CD8-positive, alpha-beta memory T cell (primary cell): ENCODE results near the gene AHI1. TPM values are rescaled to one million over a fixed set of nuclear protein-coding genes. Genes with fewer than 3 reads are reported as not detected.

Experiments
- CTCF ChIA-PET: fragments of 350-600 bp; sonication (Branson Sonifier 250); formaldehyde crosslinking; loops from one replicate; lab custom pipeline; 2021; ENCODE audit warnings: antibody characterized with exemption; lab: Charles Lee
- POLR2A ChIA-PET: fragments of 350-600 bp; sonication (Branson Sonifier 250); formaldehyde crosslinking; loops from one replicate; lab custom pipeline; 2021; ENCODE audit warnings: antibody characterized with exemption; lab: Charles Lee
- DNase-seq, 5 donors: peaks; one replicate each; pipeline versions ENCODE4 v3.0.0 to v3.0.0-alpha.2; 2020 to 2022; ENCODE audit warnings: mixed read lengths in 1 of 5
- H3K27ac ChIP-seq: one replicate; pipeline ENCODE4 v1.7.0; 2013; ENCODE audit warnings: low read depth, mild to moderate bottlenecking, low read length, moderate library complexity
- H3K27me3 ChIP-seq: 2 replicates; pipeline ENCODE4 v1.7.0; 2013; ENCODE audit warnings: low read length, mild to moderate bottlenecking; ENCODE audit not compliant: insufficient read depth, poor library complexity, severe bottlenecking
- H3K36me3 ChIP-seq: 2 replicates; pipeline ENCODE4 v1.7.0; 2013; ENCODE audit warnings: mild to moderate bottlenecking, low read length, moderate library complexity; ENCODE audit not compliant: insufficient read depth
- H3K4me1 ChIP-seq: 2 replicates; pipeline ENCODE4 v1.7.0; 2013; ENCODE audit warnings: mild to moderate bottlenecking, low read length, moderate library complexity; ENCODE audit not compliant: insufficient read depth
- H3K4me3 ChIP-seq: 2 replicates; pipeline ENCODE4 v1.7.0; 2013; ENCODE audit warnings: mild to moderate bottlenecking, low read length
- H3K9me3 ChIP-seq: 2 replicates; pipeline ENCODE4 v1.7.0; 2013; ENCODE audit warnings: mild to moderate bottlenecking, low read length
- H3K27ac Mint-ChIP-seq, 8 donors: one replicate each; pipeline ENCODE4 v1.8.0; 2020 to 2021; ENCODE audit warnings: mixed read lengths in 8 of 8, mild to moderate bottlenecking in 6 of 8, inconsistent platforms in 3 of 8, moderate library complexity in 3 of 8
- H3K27me3 Mint-ChIP-seq, 2 donors: one replicate each; pipeline ENCODE4 v1.8.0; 2020 to 2021; ENCODE audit warnings: mixed read lengths in 2 of 2, mild to moderate bottlenecking in 1 of 2, moderate library complexity in 1 of 2
- H3K36me3 Mint-ChIP-seq, 3 donors: one replicate each; pipeline ENCODE4 v1.8.0; 2020 to 2021; ENCODE audit warnings: mixed read lengths in 3 of 3, inconsistent platforms in 1 of 3, mild to moderate bottlenecking in 1 of 3
- H3K4me1 Mint-ChIP-seq, 3 donors: one replicate each; pipeline ENCODE4 v1.8.0; 2020 to 2021; ENCODE audit warnings: mixed read lengths in 3 of 3, inconsistent platforms in 1 of 3, mild to moderate bottlenecking in 1 of 3
- H3K4me3 Mint-ChIP-seq, 7 donors: one replicate each; pipeline ENCODE4 v1.8.0; 2020 to 2021; ENCODE audit warnings: mixed read lengths in 7 of 7, mild to moderate bottlenecking in 6 of 7, moderate library complexity in 4 of 7, inconsistent platforms in 2 of 7
- H3K9me3 Mint-ChIP-seq, 5 donors: one replicate each; pipeline ENCODE4 v1.8.0; 2020 to 2022; ENCODE audit warnings: mixed read lengths in 5 of 5, mild to moderate bottlenecking in 3 of 5, moderate library complexity in 2 of 5, inconsistent platforms in 1 of 5
- polyA plus RNA-seq: library from polyadenylated mRNA; unstranded; fragments of 300-500 nt; fragmentation: Illumina TruSeq; gene quantifications from one replicate; pipeline ENCODE4 v1.2.3, GENCODE V29; 2021
- total RNA-seq, 2 experiments: library from RNA; stranded (reverse); gene quantifications; one replicate each; pipeline ENCODE4 v1.2.3, GENCODE V29; 2021

Gene AHI1
- total and polyA plus RNA-seq, 3 experiments from 2014 or later: 3.6 to 41.2 (median 41.1) TPM

DNA sequence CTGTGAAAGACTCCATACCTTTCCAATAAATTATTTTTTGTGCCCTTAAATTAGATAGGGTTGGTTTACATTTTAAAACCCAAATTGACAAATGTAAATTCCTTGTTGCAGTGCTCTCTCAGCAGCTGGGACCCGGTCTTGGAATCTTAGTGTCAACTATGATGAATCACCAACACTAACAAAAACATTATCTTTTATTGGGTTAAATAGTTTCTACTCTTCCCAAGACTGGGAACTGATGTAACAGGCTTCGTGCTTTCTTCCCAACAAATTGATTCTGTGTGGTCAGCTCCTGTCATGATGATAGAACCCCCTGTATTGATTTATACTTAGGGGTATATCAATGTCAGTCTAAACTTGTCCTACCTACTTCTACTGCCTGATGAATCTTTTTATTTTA lies 23.2 kb upstream of the AHI1 start:
- no peaks in the 10 kb centered on the region for H3K27me3 ChIP-seq
- Mint-ChIP-seq H3K9me3 (no peaks in the 10 kb centered on the region), H3K36me3 (no peaks in the 10 kb centered on the region), H3K27me3 (peaks cover 0 to 5% of the 10 kb centered on the region in 2 donors), H3K4me3 (no peak overlapping the region), H3K4me1 (no peaks in the 10 kb centered on the region), H3K27ac (no peak overlapping the region)
- H3K27ac ChIP-seq: no peak overlapping the region
- no peaks in the 10 kb centered on the region for H3K36me3 ChIP-seq
- ChIA-PET CTCF (interaction anchor here (1.9 kb wide), 1 partner anchor 14 kb away, joined by 7 read pairs; no protein-coding TSS in a partner anchor), POLR2A (no interaction called here)
- no peak overlapping the region for H3K4me3 ChIP-seq
- DNase-seq: no peak
- no peaks in the 10 kb centered on the region for H3K4me1 ChIP-seq
- no peaks in the 10 kb centered on the region for H3K9me3 ChIP-seq

DNA sequence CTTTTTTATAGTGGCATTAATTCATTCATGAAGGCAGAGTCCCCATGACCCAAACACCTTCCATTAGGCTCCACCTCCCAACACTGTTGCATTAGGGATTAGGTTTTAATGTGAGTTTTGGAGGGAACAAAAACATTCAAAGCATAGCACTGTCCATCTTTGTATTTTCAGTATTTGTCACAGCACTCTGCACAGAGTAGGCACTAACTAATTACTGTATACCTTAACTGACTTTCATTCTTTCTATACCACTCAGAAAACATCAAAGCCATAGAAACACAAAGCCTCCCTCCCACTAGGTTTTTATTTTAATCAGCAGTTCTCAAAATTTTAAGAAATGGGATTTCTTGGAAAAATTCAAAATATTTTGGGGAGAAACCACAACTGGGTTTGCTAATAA lies 21.8 kb upstream of the AHI1 start:
- no peak for DNase-seq
- Mint-ChIP-seq H3K27ac (no peak overlapping the region), H3K9me3 (no peaks in the 10 kb centered on the region), H3K4me3 (no peak overlapping the region), H3K4me1 (no peaks in the 10 kb centered on the region), H3K36me3 (no peaks in the 10 kb centered on the region), H3K27me3 (peaks cover 0 to 3% of the 10 kb centered on the region in 2 donors)
- H3K36me3 ChIP-seq: no peaks in the 10 kb centered on the region
- ChIA-PET CTCF (interaction anchor here (1.9 kb wide), 1 partner anchor 13 kb away, joined by 7 read pairs; no protein-coding TSS in a partner anchor), POLR2A (no interaction called here)
- no peaks in the 10 kb centered on the region for H3K4me1 ChIP-seq
- H3K4me3 ChIP-seq: no peak overlapping the region
- H3K9me3 ChIP-seq: no peaks in the 10 kb centered on the region
- no peaks in the 10 kb centered on the region for H3K27me3 ChIP-seq
- no peak overlapping the region for H3K27ac ChIP-seq

DNA sequence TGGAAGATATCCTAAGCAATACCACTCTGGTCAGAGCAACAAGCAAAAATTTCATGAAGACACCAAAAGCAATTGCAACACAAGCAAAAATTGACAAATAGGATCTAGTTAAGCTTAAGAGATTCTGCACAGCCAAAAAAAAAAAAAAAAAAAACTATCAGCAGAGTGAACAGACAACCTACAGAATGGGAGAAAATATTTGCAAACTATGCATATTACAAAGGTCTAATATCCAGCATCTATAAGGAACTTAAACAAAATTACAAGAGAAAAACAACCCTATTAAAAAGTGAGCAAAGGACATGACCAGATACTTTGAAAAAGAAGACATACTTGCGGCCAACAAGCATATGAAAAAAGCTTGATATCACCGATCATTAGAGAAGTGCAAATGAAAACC lies 20.0 kb upstream of the AHI1 start:
- H3K4me3 Mint-ChIP-seq: no peak overlapping the region
- Histone ChIP-seq H3K27me3 (no peaks in the 10 kb centered on the region), H3K36me3 (no peaks in the 10 kb centered on the region), H3K4me1 (no peaks in the 10 kb centered on the region), H3K9me3 (no peaks in the 10 kb centered on the region), H3K27ac (no peak overlapping the region), H3K4me3 (no peak overlapping the region)
- DNase-seq: no peak
- CTCF ChIA-PET: interaction anchor here (0.8 to 0.9 kb wide), 2 partner anchors 16 to 709 kb away, joined by 3 read pairs; no protein-coding TSS in a partner anchor
- no peaks in the 10 kb centered on the region for H3K4me1 Mint-ChIP-seq
- POLR2A ChIA-PET: interaction anchor here (0.6 kb wide), 1 partner anchor 798 kb away, joined by 3 read pairs; no protein-coding TSS in a partner anchor
- H3K36me3 Mint-ChIP-seq: no peaks in the 10 kb centered on the region
- no peak overlapping the region for H3K27ac Mint-ChIP-seq
- peaks cover 0 to 3% of the 10 kb centered on the region in 2 donors for H3K27me3 Mint-ChIP-seq
- no peaks in the 10 kb centered on the region for H3K9me3 Mint-ChIP-seq

DNA sequence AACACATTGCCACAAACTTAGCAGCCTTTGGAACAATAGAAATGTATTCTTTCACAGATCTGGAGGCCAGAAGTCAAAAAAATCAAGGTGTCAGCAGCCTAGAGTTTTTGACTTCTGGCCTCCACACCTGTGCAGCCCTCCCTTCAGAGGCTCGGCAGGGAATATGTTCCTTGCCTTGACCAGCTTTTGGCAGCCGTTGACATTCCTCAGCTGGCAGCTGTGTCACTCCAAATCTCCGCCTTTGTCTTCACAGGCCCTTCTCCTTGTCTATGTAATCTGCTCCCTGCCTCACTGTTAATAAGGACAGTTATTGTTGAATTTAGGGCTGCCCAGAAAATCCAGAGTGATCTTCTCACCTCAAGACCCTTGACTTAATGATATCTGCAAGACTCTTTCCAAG lies 17.2 kb upstream of the AHI1 start:
- Histone ChIP-seq H3K4me3 (no peak overlapping the region), H3K9me3 (no peaks in the 10 kb centered on the region), H3K27ac (no peak overlapping the region), H3K36me3 (no peaks in the 10 kb centered on the region), H3K4me1 (no peaks in the 10 kb centered on the region), H3K27me3 (no peaks in the 10 kb centered on the region)
- no peaks in the 10 kb centered on the region for H3K36me3 Mint-ChIP-seq
- H3K9me3 Mint-ChIP-seq: no peaks in the 10 kb centered on the region
- H3K27me3 Mint-ChIP-seq: no peaks in the 10 kb centered on the region
- H3K27ac Mint-ChIP-seq: peak overlapping the region in 1 of 8 donors; percentile 12
- H3K4me3 Mint-ChIP-seq: no peak overlapping the region
- ChIA-PET POLR2A (no interaction called here), CTCF (no interaction called here)
- DNase-seq: no peak
- no peaks in the 10 kb centered on the region for H3K4me1 Mint-ChIP-seq

DNA sequence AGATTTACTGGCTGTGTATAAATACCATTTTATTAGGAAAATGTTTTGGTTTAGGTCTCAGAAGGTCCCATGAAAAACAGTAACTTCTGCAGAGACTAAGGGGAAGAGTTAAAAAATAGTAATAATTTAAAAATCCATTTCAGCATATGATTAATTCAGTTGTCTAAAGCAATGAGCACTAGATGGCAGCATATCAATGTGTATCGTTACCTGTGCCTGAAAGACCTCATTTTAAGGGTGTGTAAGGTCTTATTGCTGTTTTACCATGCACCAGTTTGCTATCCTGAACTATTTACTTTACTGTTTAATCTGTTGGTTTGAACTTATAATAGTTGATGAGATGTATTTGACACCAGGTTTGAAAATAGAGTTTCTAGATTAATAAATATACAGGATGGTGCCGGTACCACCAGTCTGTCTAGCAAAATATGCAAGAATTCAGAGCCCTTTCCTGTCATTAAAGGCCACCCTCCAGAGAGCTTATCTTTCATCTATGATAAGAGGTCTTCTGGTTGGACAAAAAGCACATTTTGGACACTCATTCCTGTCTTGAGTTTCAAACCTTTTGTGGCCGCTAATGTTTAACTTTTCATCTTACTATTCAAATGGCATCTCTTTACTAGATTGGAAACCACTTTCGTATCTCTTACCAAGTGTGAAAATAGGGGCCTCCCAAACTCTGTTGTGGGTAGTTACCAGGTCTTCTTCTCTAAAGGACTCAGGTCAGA lies 8.9 kb upstream of the AHI1 start:
- CTCF ChIA-PET: interaction anchor here (0.9 to 3.0 kb wide), 6 partner anchors 8 to 811 kb away, joined by 3 to 16 read pairs (median 4); no protein-coding TSS in a partner anchor
- peak in 2 of 5 donors; percentile 28 to 37 for DNase-seq
- Mint-ChIP-seq H3K4me3 (peak overlapping the region in 4 of 7 donors; percentile 20 to 49 (median 32)), H3K27me3 (no peaks in the 10 kb centered on the region), H3K27ac (peak overlapping the region in 2 of 8 donors; percentile 14 to 61), H3K9me3 (no peaks in the 10 kb centered on the region), H3K36me3 (no peaks in the 10 kb centered on the region), H3K4me1 (peaks cover 6 to 8% (median 8%) of the 10 kb centered on the region in 3 donors)
- POLR2A ChIA-PET: no interaction called here
- Histone ChIP-seq H3K27me3 (no peaks in the 10 kb centered on the region), H3K4me1 (no peaks in the 10 kb centered on the region), H3K36me3 (no peaks in the 10 kb centered on the region), H3K4me3 (no peak overlapping the region), H3K27ac (no peak overlapping the region), H3K9me3 (no peaks in the 10 kb centered on the region)

DNA sequence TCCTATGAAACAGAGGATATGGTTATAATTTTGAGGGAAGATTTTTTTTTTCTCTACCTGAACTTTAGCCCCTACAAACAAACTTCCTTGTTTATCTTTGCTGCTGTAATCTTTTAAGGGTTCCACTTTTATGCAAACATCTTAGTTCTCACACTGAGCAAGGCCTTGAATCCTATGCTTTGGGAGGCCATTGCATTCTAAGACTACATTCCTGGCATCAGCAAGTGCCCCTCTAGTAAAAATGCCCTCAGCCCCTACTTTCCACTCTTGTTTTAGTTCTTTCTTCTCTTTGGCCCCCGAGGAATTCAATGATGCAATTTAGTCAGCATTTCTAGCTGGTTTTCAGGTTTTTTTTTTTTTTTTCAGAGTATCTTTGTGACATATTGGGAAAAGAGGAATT lies 8.1 kb upstream of the AHI1 start:
- Mint-ChIP-seq H3K9me3 (no peaks in the 10 kb centered on the region), H3K36me3 (no peaks in the 10 kb centered on the region), H3K27me3 (no peaks in the 10 kb centered on the region), H3K27ac (no peak overlapping the region), H3K4me1 (peaks cover 6 to 8% (median 8%) of the 10 kb centered on the region in 3 donors), H3K4me3 (no peak overlapping the region)
- CTCF ChIA-PET: interaction anchor here (1.2 to 3.0 kb wide), 5 partner anchors 7 to 812 kb away, joined by 3 to 16 read pairs (median 6); no protein-coding TSS in a partner anchor
- no peak overlapping the region for H3K27ac ChIP-seq
- no peaks in the 10 kb centered on the region for H3K27me3 ChIP-seq
- no peak for DNase-seq
- H3K4me1 ChIP-seq: no peaks in the 10 kb centered on the region
- no peaks in the 10 kb centered on the region for H3K9me3 ChIP-seq
- POLR2A ChIA-PET: no interaction called here
- no peak overlapping the region for H3K4me3 ChIP-seq
- no peaks in the 10 kb centered on the region for H3K36me3 ChIP-seq

DNA sequence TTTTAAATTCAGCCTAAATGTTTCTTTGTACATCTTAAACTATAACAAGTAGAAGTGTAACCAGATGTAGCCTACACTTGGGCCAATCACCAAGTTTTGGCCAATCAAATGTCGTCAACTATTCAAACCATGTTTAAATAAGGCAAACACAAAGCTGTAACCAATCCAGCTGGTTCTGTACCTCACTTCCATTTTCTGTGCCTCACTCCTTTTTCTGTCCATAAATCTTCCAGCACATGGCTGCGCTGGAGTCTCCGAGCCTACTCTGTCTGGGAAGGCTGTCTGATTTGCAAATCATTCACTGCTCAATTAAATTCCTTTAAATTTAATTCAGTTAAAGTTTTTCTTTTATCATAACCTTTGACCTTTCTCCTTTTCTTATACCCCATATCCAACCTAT lies 7.7 kb upstream of the AHI1 start:
- no peaks in the 10 kb centered on the region for H3K27me3 ChIP-seq
- H3K4me3 Mint-ChIP-seq: no peak overlapping the region
- H3K9me3 Mint-ChIP-seq: no peaks in the 10 kb centered on the region
- H3K4me1 ChIP-seq: no peaks in the 10 kb centered on the region
- no peaks in the 10 kb centered on the region for H3K9me3 ChIP-seq
- peaks cover 6 to 8% (median 8%) of the 10 kb centered on the region in 3 donors for H3K4me1 Mint-ChIP-seq
- DNase-seq: no peak
- no peak overlapping the region for H3K27ac Mint-ChIP-seq
- H3K27me3 Mint-ChIP-seq: no peaks in the 10 kb centered on the region
- CTCF ChIA-PET: interaction anchor here (1.5 to 3.0 kb wide), 3 partner anchors 15 to 721 kb away, joined by 6 to 16 read pairs (median 7); no protein-coding TSS in a partner anchor
- H3K36me3 Mint-ChIP-seq: no peaks in the 10 kb centered on the region
- no peak overlapping the region for H3K4me3 ChIP-seq
- H3K27ac ChIP-seq: no peak overlapping the region
- H3K36me3 ChIP-seq: no peaks in the 10 kb centered on the region
- POLR2A ChIA-PET: no interaction called here

DNA sequence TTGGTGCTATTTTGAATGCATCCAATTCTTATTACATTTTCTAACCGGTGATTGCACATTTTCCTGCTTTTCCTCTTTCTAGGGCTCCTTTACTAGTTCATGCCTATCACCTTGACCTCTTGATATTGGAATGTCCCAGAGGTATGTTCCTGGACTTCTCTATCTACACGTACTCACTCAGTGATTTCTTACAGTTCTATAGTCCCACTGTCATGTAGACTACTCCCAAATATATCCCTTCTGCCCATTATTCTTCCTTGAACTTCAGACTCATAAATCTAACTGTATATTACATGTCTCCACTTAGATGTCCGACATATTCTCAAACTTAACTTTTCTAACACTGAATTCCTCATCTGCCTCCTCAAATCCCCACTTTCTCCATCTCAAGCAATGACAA lies 7.2 kb upstream of the AHI1 start:
- no peak overlapping the region for H3K4me3 Mint-ChIP-seq
- no peaks in the 10 kb centered on the region for H3K36me3 Mint-ChIP-seq
- Histone ChIP-seq H3K36me3 (no peaks in the 10 kb centered on the region), H3K9me3 (no peaks in the 10 kb centered on the region), H3K27ac (no peak overlapping the region), H3K27me3 (no peaks in the 10 kb centered on the region), H3K4me3 (no peak overlapping the region), H3K4me1 (no peaks in the 10 kb centered on the region)
- peaks cover 6 to 8% (median 8%) of the 10 kb centered on the region in 3 donors for H3K4me1 Mint-ChIP-seq
- H3K27me3 Mint-ChIP-seq: no peaks in the 10 kb centered on the region
- no peaks in the 10 kb centered on the region for H3K9me3 Mint-ChIP-seq
- H3K27ac Mint-ChIP-seq: no peak overlapping the region
- CTCF ChIA-PET: interaction anchor here (1.5 to 3.0 kb wide), 2 partner anchors 405 to 722 kb away, joined by 6 to 16 read pairs; no protein-coding TSS in a partner anchor
- POLR2A ChIA-PET: no interaction called here
- no peak for DNase-seq
